ENCODE data around the gene KLHL34.

Gene KLHL34, protein sequence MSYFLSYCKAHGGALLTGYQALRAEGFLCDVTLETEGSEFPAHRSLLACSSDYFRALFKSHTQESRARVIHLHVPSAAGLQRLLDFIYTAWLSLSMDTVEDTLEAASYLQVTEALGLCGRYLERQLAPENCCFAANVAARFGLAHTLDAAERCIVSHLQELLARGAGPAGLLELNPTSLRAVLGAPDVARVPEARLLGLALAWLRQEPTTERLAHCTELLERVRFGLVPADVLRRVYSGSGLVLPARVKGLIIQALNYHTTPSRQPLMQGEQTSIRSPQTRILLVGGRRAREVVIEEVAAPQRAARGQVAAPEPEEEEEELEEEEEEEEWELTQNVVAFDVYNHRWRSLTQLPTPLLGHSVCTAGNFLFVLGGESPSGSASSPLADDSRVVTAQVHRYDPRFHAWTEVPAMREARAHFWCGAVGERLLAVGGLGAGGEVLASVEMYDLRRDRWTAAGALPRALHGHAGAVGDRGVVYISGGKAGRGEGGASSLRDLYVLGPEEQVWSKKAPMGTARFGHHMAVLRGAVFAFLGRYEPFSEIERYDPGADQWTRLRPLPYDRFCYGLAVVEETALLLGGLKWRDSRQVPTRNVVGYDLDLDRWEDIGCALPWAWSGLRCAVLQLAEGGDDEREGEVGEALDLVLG

DNA sequence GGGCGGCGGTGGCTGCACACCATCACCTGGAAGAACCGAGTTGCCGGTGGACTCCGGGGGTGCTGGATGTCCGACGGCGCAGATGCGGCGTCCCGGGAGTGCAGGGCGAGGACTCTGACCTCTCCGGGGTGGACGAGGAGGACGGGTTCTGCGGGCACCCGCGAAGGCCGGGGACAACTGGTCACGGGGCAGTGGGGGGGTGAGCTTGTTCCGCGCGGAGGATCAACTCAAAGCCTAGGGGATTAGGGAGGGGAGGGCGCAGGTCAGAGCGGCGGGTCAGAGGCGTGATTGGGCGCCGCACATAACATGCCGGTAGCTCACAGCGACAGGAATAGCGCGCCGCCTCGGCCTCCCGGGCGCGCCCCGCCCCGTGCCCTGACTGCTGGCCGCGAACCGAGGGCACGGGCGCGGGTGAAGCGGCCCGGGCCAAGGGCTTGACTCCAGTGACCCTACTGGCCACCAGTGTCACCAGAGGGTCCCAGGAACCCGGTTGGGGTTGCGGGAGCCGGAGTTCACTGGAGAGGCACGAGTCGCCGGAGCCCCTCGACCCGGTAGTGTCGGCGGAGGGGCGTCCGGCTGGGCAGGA, at the start of gene KLHL34:
Gene KLHL34, minus strand, starts transcription at position 179 of the 586 bp plus-strand sequence. CDS start 542 bp downstream, outside the sequence.
- DNase-seq (ENCODE audit: low read depth in 1 of 2, low spot score in 1 of 2): no peak

DNA sequence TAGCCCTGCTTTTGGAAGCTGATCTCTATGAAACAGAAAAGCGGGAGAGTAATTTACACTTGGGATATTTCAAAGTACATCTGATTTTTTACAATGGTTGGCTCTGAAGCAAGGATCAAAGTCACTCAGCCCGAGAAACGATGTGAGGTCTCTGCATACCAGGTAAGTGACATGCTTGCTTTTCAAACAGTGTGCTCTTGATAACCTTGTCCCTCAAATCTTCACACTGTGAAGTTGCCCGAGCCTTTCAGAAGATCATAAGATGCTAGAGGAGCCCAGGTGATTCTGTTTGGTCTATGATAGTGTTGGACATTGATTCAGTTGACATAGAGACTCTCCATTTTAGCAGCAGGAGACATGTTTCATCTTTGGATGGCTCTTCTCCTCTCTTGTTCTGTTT, 47.1 kb upstream of the KLHL34 start:
- DNase-seq (ENCODE audit: low read depth in 1 of 2, low spot score in 1 of 2): no peak

DNA sequence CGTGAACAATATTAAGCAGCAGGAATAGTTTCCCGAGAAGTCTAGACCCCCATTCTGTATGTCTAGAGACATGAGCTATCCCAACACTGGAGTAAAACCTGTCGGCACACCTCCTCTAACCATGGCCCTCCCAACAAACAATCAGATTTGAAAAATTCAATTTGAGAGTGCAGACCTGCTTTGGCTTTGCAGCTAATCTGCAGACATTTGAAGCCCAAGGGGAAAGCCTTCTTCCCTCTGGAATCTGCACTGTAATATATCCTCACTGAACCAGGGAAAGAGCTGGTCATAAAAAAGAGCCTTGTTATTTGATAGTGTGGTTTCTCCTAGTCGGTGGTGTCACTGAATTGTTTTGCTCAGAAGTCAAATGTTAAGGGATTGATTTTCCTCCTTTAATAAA, 44.6 kb upstream of the KLHL34 start:
- no peak for DNase-seq (ENCODE audit: low read depth in 1 of 2, low spot score in 1 of 2)

DNA sequence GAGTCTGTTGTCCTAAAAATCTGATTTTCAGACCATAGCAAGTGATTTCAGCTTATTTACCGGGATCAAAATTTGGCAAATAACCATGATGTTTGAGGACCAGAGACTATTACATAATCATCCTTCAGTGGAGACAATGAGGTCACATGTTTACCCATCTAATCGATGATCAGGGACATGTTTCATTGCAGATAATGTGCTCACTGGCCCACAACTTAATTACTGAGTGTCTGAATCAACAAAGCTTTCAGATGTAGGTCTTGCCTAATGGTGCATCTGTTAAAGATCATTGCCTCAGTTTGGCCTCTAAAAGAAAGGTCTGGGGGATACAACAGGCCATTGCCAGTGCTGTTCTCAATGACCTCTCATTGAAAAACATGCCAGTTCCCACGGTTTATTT, 42.8 kb upstream of the KLHL34 start:
- no peak for DNase-seq (ENCODE audit: low read depth in 1 of 2, low spot score in 1 of 2)

DNA sequence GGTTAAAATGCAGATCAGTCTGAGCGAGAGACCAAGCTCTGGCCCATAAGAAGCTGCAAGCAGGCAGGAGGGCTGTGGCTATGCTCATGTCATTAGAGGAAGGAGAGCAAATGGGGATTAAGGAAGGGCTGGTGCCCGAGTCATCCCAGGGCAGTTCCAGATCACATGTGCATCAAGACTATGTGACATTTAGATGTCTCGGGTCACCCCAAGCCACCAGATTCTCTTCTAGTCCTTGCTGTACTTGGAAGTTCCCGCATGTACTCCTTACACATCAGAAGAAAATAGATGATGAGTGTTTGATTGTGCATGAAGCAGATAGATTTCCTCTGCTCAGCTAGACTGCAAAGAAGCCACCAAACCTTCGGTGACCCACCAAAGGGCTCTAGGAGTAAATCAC, 42.1 kb upstream of the KLHL34 start:
- no peak for DNase-seq (ENCODE audit: low read depth in 1 of 2, low spot score in 1 of 2)

DNA sequence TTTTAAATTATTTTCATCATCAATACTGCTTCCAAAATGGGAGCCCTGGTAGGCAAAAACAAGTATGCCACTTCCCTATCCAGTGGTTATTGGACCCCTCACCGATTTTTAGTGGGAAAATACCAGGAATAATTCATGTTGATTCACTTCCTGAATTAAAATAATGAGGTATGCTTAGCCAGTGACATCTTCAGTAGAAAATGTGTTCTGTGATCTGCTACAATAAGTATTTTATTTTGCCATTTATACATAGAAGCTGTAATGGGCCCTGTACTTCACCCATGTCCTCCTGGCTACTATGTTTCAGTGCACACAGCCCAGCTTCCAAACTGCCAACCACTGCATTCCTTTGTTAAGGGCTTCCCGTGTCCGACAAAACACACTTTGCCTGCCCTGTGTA, 41.0 kb upstream of the KLHL34 start:
- no peak for DNase-seq (ENCODE audit: low read depth in 1 of 2, low spot score in 1 of 2)

DNA sequence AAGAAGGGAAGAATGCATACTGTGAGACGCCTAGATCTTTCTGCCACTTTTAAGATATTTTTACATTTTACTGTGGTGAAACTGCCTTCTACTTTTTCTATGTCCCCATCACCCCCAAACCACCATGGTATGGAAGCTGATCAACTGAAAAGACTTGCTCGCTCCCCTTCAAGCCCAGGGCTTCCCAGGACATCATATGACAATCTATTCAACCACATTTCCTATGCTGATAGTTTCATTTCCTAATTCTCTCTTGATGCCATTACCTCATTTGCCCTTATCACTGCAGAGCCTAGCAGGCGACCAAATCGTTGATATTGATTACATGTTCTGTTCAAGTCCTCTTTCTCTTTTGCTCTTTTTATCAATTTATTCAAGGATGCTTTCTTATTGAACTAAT, 40.1 kb upstream of the KLHL34 start:
- no peak for DNase-seq (ENCODE audit: low read depth in 1 of 2, low spot score in 1 of 2)

DNA sequence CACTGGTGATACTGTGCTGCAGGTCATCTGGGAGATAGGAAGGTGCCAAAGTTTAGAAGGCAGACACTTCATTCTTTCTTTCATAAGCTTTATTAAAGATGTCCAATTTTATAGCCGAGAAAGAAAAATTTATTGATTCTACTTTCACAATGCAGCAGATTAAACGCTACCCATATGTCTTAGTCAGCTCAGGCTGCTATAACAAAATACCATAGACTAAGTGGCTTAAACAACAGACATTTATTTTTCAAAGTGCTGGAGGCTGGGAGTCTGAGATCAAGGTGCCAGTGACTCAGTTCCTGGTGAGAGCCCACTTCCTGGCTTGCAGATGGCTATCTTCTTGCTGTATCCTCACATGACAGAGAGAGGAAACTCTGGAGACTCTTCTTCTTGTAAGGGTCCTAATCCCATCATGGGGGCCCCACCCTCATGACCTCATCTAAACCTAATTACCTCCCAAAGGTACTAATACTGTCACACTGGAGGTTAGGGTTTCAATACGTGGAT, 33.4 kb upstream of the KLHL34 start:
- DNase-seq (ENCODE audit: low read depth in 1 of 2, low spot score in 1 of 2): no peak

DNA sequence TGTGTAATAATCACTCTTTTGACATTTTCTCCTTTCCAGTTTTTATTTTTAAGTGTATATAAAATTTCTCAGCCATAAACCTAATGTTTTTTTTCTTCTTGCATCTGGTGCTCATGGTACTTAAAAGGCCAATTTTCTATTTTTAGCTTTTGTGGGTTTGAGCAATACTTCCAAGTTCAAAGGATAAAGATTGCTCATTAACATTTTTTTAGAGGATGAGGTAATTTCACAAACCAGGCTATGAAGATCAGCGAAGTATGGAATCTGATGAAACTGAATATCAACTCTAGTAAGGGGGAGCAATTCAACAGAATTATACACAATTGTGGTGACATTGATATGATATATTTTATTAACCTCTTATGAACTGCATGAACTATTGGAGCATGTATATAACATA, 25.8 kb upstream of the KLHL34 start:
- DNase-seq (ENCODE audit: low read depth in 1 of 2, low spot score in 1 of 2): no peak

DNA sequence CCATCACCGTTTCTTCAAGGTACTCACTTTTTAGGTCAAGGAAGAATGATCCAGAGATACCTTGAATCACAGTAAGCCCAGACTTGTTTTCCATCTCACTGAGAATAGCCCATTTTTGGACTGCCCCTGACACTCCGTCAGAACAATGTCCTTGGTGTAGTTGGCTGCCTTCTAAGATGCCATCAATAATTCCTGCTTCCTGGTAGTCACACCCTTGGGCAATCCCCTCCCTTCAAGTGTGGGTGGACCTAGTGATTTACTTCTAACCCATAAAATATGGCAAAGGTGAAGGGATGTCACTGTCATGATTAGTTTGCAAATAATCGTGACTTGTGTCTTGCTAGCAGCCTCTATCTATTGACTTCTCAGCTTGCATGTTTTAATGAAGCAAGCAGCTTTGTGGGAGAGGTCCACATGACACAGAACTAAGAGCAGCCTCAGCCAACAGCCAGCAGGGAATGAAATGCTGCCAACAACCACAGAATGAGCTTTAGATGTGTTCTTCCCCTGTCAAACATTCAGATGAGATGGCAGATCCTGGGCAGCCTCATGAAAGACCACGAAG, 20.0 kb upstream of the KLHL34 start:
- no peak for DNase-seq (ENCODE audit: low read depth in 1 of 2, low spot score in 1 of 2)

DNA sequence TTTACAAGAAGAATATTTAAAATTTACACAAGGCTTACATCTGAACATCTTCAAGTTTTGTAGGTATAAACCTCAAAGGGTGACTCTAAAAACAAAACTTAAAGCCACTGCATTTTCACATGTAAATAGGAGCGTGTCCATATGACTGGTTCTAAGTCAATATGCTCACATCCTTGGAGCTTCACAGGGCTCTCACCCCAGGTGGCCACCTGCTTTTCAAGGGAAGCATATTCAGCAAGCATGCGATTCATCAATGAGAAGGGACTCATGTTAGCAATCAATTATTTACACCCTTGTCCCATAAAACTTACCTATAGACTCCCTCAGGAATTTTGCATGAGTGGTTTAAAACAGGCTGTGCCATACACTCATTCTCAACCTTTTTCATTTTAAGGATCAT, 17.8 kb upstream of the KLHL34 start:
- DNase-seq (ENCODE audit: low read depth in 1 of 2, low spot score in 1 of 2): no peak

DNA sequence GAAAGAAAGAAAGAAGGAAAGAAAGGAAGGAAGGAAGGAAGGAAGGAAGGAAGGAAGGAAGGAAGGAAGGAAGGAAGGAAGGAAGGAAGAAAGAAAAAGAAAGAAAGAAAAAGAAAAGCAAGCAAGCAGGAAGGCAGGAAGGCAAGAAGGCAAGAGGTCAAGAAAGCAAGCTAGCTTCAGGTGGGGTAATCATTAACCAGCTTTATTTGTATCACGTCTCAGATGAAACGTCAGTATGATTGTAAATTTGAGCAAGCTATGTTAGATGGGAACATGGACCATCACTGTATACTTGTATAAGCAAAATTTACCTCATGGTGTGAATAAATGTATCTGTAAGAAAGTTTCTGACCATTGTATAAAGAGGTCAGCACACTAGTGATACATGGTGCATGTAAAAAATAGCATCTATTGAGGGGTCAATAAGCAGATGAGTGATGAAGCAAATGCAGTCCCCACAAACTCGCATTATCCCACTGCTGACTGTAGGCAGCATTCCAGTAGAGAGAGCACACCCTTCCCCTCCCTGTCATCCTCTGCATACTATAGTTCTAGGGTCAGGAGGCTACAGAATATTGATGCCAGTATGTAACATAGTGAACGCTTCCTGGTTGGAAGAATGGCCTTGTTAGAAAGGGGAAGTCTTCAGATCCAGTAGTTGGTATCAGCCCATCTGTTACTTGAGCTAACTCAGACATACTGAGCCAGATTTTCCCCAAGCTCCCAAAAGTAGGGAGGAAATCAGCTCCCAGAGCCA, 16.5 kb upstream of the KLHL34 start:
- no peak for DNase-seq (ENCODE audit: low read depth in 1 of 2, low spot score in 1 of 2)

DNA sequence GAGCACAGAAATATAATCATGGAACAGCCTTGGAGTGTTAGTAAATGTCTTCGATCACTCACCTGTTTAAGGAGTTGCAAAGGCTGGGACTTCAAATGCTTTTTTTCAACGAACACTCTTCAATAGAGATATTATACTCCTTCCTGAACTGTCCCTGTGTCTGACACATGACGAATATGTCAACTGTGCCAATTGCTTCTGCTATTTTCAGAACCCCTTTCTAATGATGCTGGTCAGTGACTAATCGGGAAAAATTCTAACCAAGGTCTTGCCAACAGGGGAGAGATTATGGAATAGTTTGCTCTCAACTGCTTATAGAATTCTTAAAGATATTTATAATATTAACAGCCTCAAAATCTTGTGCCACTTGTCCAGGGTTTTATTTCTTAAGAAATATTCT, 8.5 kb upstream of the KLHL34 start:
- DNase-seq (ENCODE audit: low read depth in 1 of 2, low spot score in 1 of 2): no peak

DNA sequence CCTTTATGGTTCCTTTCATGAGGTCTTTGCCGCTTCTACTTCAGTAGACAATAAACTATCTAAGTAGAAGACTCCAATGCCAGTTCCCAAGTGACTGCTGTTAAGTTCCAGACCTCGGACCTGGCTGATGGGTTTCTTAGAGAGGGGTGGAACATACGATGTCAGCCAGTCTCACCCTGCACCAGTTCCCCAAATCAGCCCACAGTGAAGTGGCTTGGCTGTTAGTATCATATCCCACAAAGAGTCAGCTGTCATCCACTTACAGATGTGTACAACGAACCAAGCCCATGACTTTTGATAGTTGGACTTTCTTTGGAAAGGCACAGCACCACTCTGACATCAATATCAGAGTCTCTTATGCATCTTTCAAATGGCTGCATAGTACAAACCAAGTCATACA, 8.1 kb upstream of the KLHL34 start:
- no peak for DNase-seq (ENCODE audit: low read depth in 1 of 2, low spot score in 1 of 2)

DNA sequence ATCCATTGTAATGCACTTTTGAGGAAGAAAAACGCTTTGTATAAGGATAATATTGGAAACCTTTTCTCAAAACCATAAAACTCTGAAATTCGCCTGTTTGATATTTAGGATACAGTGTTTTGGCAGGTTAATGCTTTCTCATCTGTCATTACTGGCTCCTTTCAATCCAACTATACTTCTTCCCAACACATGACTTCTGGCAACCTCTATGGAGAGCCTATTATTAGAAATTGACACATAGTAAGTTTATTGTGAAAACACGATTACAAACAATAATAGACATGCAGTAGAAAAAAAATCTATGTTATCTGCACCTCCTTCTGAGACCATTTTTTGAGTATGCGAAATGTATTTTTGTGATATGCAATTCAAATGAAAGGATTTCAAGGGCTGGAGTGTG, 4.6 kb upstream of the KLHL34 start:
- no peak for DNase-seq (ENCODE audit: low read depth in 1 of 2, low spot score in 1 of 2)

DNA sequence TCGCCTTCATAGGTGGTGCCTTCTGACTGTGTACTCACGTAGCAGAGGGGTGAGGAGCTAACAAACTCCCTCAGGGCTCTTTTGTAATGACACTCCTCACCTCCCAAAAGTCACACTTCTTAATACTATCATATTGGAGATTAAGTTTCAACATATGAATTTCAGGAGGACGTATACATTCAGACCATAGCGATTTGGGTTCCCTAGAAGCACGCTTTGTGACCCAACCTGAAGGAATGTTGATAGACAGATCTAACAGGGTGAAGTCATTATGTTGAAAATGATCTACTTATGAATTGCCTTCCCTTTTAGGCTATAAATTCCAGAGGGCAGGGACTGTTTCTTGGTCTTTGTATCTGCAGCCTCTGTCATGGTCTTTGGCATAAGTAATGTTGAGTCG, 3.2 kb upstream of the KLHL34 start:
- DNase-seq (ENCODE audit: low read depth in 1 of 2, low spot score in 1 of 2): no peak

DNA sequence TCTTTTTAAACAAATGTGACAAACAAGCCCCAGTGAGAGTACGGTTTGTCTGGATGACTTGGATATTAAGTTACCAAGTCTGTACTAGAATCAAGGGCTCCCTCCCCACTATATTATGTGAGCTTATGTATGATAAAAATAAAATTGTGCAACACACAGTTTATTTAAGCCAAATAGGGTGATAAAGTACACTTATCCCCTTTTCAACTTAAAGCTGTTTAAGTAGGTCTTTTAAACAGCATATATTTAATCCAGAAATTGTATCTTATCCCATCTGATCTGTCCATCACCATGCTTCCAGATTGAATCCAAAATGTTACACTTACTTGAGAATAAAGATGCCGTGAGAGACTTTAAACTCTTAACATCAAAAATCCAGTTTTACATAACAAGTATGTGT, 2.0 kb upstream of the KLHL34 start:
- no peak for DNase-seq (ENCODE audit: low read depth in 1 of 2, low spot score in 1 of 2)

DNA sequence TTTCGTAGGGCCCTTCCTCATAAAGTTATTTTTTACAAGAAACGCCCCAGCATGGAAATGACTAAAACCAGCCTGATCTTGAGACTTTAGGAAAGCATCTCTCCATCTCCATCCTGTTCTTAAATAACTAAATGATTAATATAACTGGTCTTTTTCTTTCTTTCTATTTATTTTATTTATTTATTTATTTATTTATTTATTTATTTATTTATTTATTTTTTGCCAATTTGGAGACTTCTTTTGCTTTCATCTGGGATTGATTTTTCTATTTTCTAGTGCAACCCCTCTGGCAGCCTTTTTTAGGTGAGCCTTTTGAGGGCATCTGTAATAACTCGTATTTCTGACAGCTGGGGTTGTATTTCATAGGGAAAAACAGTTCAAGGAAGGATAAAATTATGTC, 1.2 kb upstream of the KLHL34 start:
- no peak for DNase-seq (ENCODE audit: low read depth in 1 of 2, low spot score in 1 of 2)

DNA sequence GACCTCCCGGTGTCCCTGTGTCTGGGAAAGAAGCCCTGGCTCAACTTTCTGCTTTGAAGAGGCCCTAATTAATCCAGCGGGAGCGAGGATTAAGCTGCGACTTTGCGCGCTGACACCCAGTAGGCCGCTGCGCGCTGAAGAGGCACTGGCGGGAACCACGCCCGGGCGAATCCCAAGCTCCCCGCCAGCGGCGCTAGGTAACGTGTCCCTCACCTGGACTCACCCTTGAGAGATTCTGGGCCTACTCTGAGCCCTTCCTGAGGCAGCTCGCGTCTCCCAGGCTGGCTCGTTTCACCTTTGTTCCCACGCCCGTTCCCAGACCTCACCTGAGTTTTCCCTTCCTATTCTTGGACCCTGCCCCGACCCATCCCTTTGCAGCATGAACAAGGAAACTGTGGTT, 616 bp upstream of the KLHL34 start:
- DNase-seq (ENCODE audit: low read depth in 1 of 2, low spot score in 1 of 2): no peak

DNA sequence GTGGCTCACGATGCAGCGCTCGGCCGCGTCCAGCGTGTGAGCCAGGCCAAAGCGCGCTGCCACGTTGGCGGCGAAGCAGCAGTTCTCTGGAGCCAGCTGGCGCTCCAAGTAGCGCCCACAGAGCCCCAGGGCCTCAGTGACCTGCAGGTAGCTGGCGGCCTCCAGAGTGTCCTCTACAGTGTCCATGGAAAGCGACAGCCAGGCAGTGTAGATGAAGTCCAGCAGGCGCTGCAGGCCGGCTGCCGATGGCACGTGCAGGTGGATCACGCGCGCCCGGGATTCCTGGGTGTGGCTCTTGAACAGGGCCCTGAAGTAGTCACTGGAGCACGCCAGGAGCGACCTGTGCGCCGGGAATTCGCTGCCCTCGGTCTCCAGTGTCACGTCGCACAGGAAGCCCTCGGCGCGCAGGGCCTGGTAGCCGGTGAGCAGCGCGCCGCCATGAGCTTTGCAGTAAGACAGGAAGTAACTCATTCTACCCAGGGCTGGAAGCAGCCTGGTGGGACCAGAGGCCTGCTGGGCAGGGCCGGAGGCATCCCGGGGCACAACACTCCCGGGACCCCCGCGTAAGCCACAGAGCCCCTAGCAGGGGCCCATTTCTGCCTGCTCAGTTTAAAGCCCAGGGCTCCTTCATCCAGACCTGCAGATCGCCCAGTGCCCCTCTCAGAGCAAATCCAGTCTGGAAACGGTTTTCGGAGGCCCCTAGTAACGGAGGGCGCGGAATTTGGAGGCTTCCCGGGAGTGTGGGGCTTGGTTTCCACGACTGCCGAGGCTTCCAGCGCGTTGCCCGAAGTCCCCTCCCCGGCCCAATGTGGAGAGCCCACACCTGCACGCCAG, 595 bp downstream of the KLHL34 start:
- no peak for DNase-seq (ENCODE audit: low read depth in 1 of 2, low spot score in 1 of 2)
